HAP-1 (cell line): ENCODE measurements around the gene KCNQ1.

ENCODE experiments used
- DNase-seq, 2 experiments: peaks; one replicate each; pipeline ENCODE4 v3.0.0-alpha.2; 2016 to 2020; ENCODE audit warnings: low spot score in 2 of 2
- H3K27me3 ChIP-seq: fragments of 250-450 bp; sonication (Bioruptor Pico); 2 replicates; pipeline ENCODE4 v1.5.1; 2020; ENCODE audit warnings: low read depth, mild to moderate bottlenecking, moderate library complexity
- H3K36me3 ChIP-seq: fragments of 250-450 bp; sonication (Bioruptor Pico); replicated peaks from 2 replicates; pipeline ENCODE4 v1.5.1; 2020; ENCODE audit warnings: mild to moderate bottlenecking
- H3K4me1 ChIP-seq: fragments of 250-450 bp; sonication (Bioruptor Pico); 2 replicates; pipeline ENCODE4 v1.5.1; 2020; ENCODE audit warnings: mild to moderate bottlenecking
- H3K4me3 ChIP-seq: fragments of 250-450 bp; sonication (Bioruptor Pico); 2 replicates; pipeline ENCODE4 v1.5.1; 2020; ENCODE audit warnings: mild to moderate bottlenecking, moderate library complexity
- H3K9me3 ChIP-seq: fragments of 250-450 bp; sonication (Bioruptor Pico); 2 replicates; pipeline ENCODE4 v1.5.1; 2020; ENCODE audit warnings: mild to moderate bottlenecking, moderate library complexity
- in situ Hi-C: fragments of 300-500 bp; cut with MboI; formaldehyde crosslinking; loops from 3 replicates; pipeline ENCODE4 v1.14.3; 2020; ENCODE audit warnings: low sequenced_read_pairs, inconsistent platforms, mixed read lengths

The KCNQ1 gene

DNA sequence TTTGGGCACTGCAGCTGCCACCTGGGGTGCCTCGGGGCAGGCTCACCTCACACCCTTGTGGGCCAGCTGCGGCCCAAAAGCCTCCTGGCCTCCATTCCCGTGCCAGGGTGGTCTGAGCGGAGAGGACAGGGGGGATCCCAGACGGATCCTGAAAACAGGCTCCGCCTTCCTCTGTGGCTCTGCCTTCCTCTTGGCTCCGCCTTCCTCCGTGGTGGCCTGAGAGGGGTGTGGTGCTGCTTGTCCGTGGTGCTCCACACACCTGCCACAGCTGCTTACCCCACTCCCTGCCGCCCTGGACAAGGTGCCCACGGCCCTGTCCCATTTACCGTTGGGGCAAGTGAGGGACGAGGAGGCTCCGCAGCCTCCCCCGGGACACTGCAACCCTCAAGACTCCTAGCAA, 278.1 kb downstream of the KCNQ1 start:
- Histone ChIP-seq H3K4me3 (no peak overlapping the region), H3K9me3 (no peaks in the 10 kb centered on the region), H3K36me3 (no peaks in the 10 kb centered on the region), H3K4me1 (no peaks in the 10 kb centered on the region), H3K27me3 (no peaks in the 10 kb centered on the region)
- in situ Hi-C loops, result no loop called here
- no peak for DNase-seq

DNA sequence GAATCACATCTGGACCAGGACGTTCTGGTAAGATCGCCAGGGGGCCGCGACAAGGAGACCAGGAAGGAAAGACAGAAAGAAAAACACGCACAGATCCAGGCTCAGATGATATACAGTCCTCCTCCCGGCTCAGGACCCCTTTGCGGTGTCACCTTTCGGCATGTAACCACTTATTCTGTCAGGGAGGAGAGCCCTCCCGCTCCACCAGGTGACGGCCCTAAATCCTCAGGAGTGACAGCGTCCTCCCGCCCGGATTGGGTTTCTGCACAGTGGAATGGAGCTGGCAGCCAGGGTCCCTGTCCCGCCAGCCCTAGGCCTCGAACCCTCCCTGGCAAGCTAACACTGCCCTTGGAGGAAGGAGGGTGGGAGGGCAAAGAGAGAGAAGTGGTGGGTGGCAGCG, 279.3 kb downstream of the KCNQ1 start:
- Histone ChIP-seq H3K27me3 (no peaks in the 10 kb centered on the region), H3K4me3 (no peak overlapping the region), H3K9me3 (no peaks in the 10 kb centered on the region), H3K4me1 (no peaks in the 10 kb centered on the region), H3K36me3 (no peaks in the 10 kb centered on the region)
- no peak for DNase-seq
- in situ Hi-C loops, result no loop called here

DNA sequence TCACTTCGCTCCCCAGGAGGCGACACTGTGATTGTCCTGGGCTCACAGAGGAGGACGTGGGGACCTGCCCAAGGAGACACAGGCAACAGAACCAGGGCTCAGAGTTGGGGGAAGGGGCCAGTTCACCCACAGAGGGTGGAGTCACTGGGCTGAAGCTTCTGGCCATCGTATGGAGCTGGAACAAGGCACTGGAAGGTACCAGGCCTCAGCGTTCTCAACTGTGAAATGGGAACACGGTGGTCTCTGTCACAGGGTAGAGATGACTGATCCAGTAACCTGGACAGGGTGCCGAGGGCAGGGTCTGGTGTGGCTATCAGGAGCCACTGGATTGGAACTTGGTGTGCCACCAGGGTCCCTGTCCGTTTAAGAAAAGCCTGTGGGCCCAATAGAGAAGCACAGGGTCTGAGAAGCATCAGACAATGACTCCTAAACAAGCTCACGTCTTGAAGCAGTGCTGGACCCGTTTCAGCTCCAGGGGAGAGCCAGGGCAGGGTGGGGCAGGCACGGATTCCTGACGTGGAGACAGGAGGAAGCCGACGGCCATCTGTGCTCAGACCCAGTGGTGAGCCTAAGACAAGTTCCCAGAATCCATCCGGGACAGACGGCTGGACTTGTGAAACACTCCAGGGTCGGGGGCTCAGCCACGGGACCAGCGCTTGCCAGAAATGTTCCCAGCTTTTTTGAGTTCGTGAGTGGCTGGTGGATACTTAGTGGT, 280.0 kb downstream of the KCNQ1 start:
- in situ Hi-C loops, result no loop called here
- Histone ChIP-seq H3K9me3 (no peaks in the 10 kb centered on the region), H3K36me3 (no peaks in the 10 kb centered on the region), H3K4me3 (no peak overlapping the region), H3K27me3 (no peaks in the 10 kb centered on the region), H3K4me1 (no peaks in the 10 kb centered on the region)
- no peak for DNase-seq

DNA sequence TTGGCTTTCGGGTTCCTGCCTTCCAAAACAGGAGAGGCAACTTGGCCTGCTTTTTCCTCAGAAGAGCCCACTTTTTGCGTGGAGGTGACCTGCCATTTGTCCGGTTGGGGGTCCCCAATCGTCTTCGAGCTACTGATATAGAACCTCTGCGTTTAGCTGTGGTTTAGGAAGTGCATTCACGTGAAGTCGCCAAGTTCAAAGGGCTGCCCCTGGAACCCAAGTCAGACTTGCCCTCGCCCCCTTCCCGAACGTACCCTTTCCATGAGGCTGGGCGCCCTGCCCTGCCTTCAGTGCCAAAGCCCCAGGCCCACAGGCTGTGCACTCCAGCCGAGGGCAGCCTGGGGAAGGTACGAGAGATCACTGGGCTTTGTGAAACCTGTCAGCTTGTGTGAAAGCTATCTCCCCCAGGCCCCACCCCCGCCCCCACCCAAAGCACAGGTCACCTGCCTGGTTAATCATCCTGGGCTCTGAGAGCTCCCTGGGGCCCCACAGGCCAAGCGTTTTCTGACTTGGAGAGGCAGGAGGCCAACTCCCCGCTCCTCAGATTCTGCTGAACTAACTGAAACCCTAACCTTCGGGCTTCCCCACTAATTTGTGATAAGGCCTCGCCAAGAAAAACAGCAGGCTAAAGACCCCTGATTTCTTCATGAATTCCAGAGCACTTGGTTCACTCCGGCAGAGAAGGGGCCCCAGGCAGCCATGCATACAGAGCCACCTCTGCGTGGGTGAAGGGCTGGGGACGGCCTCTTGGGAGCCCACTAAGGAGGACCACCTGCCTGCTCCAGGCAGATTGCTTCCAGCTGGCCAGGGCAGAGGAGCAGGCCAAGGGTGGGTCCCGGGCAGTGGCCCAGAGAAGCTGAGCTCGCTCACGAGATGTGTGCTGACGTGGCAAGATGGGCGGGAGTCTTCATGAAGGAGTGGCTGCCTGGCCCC, 280.8 kb downstream of the KCNQ1 start:
- in situ Hi-C loops, result no loop called here
- DNase-seq, result no peak
- H3K27me3 ChIP-seq, result no peaks in the 10 kb centered on the region

GRCh38 chr11:2726964-2727363, 282.2 kb downstream of the KCNQ1 start:
- Histone ChIP-seq H3K36me3 (no peaks in the 10 kb centered on the region), H3K4me3 (no peak overlapping the region), H3K9me3 (no peaks in the 10 kb centered on the region), H3K4me1 (no peaks in the 10 kb centered on the region), H3K27me3 (no peaks in the 10 kb centered on the region)
- DNase-seq, result no peak
- in situ Hi-C loops, result no loop called here

More for the DNA sequence above, 280.8 kb downstream of the KCNQ1 start:
- Histone ChIP-seq H3K4me1 (no peaks in the 10 kb centered on the region), H3K36me3 (no peaks in the 10 kb centered on the region), H3K4me3 (no peak overlapping the region), H3K9me3 (no peaks in the 10 kb centered on the region)

DNA sequence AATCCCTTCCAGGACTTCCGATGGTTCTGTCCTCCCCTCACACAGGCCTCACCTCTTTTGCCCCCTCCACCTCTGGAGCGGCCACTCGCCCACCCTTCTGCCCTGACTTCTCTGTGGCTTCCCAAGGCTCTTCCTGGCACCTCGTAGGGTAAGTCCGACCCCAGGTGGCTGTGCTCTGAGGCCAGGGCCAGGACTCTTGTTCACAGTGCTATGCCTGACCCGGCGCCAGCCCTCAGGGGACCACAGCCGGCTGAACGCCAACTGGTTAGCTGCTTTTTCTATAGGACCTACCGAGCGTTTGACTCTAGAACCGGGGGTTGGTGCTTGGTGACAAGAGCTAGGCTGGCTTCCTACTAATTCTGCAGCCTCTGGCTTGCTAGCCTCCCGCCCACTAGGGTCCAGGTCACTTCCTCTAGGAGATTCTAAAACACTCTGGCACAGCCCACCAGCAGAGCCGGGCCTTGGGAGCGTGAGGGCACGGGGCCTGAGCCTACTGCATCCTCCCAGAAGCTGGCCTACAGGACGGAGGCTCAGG, 283.4 kb downstream of the KCNQ1 start:
- H3K4me3 ChIP-seq, result no peak overlapping the region
- H3K27me3 ChIP-seq, result no peaks in the 10 kb centered on the region
- H3K4me1 ChIP-seq, result no peaks in the 10 kb centered on the region
- in situ Hi-C loops, result no loop called here
- DNase-seq, result no peak
- H3K9me3 ChIP-seq, result no peaks in the 10 kb centered on the region
- H3K36me3 ChIP-seq, result no peaks in the 10 kb centered on the region

DNA sequence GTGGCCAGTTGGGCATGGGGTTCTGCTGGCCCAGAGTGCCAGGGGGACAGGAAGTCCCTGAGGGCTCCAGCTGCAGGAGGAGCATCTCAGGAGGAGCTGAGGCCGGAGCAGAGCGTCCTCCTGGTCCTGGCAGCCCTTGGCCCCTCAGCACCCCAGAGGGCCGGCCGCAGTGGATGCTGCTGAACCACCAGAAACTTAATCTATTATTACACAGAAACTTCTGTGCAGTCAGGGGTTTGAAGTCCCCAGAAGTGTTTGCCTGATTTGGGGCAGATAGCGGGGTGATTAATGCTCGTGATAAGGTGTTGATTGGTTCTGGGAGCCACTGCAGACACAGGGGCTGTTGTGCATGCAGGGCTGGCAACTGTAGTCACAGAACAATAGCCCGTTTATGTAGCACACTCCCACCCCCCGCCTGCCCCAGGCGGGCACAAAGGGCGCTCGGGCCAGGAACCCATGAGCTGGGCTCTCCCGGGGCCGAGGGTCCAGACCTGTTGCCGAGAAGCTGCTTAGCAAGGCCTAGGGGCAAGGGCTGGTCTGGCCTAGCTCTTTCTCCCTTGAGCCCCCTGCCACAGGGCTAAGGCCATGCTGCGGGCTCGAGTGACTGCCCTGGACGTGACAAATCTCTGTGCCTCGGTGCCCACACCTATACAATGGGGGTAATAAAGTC, 284.0 kb downstream of the KCNQ1 start:
- H3K27me3 ChIP-seq, result no peaks in the 10 kb centered on the region
- in situ Hi-C loops, result no loop called here
- no peaks in the 10 kb centered on the region for H3K36me3 ChIP-seq
- H3K4me1 ChIP-seq, result no peaks in the 10 kb centered on the region
- DNase-seq, result no peak
- no peaks in the 10 kb centered on the region for H3K9me3 ChIP-seq
- H3K4me3 ChIP-seq, result no peak overlapping the region

DNA sequence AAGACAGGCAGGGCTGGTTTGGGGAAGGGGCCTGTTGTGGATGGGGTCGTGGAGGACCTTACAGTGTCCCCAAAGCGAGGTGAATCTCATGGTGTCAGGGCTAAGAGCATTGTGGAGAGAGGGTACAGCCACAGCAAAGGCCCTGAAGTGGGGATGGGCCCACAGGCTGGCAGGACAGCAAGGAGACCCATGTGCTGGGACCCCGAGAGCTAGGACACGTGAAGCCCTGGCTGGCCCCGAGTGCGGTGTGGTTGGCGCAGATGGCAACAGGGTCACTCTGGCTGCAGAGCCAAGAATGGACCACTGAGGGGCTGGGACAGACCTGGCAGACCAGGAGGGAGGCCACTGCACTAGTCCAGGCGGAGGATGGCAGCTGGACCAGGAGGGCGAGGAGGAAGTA, 285.0 kb downstream of the KCNQ1 start:
- Histone ChIP-seq H3K9me3 (no peaks in the 10 kb centered on the region), H3K27me3 (no peaks in the 10 kb centered on the region), H3K4me1 (no peaks in the 10 kb centered on the region), H3K4me3 (no peak overlapping the region), H3K36me3 (no peaks in the 10 kb centered on the region)
- in situ Hi-C loops, result no loop called here
- DNase-seq, result no peak

DNA sequence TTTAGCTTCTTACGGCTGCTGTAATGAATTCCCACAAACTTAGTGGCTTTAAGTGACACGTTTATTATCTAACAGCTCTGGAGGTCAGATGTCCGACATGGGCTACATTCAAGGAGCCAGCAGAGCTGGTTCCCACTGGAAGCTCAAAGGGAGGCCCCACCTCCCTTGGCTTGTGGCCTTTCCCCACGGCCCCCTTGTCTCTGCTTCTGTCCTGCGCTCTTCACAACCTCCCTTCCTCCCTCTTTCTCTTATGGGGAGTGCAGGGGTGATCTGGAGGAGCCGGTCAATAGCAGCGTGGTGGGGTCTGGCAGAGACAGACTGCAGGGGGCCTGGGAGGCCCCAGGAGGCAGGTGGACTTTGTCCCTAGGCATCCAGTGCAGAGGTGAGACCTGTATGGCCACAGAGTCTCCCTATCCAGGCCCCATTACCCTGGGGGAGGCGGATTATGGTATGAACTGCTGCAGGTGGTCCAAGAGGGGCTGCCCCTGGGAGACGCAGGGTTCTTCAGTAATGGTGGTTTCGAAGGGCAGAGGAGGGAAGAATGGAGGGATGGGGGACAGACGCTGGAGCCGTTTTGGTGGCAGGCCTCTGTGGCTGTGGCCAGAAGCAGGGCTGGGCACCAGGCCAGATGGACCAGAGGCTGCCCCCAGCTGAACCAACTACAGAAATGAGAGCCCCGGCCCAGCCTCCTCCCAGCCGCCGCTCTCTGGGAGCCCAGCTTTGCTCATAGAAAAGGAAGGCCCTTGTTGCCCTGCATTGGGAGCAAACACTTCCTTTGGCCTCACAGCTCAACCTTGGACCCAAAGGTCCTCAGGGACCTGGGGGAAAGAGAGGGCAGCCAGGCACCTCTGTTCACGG, 285.7 kb downstream of the KCNQ1 start:
- Histone ChIP-seq H3K4me3 (no peak overlapping the region), H3K36me3 (no peaks in the 10 kb centered on the region), H3K9me3 (no peaks in the 10 kb centered on the region), H3K27me3 (no peaks in the 10 kb centered on the region), H3K4me1 (no peaks in the 10 kb centered on the region)
- DNase-seq, result no peak
- in situ Hi-C loops, result no loop called here

DNA sequence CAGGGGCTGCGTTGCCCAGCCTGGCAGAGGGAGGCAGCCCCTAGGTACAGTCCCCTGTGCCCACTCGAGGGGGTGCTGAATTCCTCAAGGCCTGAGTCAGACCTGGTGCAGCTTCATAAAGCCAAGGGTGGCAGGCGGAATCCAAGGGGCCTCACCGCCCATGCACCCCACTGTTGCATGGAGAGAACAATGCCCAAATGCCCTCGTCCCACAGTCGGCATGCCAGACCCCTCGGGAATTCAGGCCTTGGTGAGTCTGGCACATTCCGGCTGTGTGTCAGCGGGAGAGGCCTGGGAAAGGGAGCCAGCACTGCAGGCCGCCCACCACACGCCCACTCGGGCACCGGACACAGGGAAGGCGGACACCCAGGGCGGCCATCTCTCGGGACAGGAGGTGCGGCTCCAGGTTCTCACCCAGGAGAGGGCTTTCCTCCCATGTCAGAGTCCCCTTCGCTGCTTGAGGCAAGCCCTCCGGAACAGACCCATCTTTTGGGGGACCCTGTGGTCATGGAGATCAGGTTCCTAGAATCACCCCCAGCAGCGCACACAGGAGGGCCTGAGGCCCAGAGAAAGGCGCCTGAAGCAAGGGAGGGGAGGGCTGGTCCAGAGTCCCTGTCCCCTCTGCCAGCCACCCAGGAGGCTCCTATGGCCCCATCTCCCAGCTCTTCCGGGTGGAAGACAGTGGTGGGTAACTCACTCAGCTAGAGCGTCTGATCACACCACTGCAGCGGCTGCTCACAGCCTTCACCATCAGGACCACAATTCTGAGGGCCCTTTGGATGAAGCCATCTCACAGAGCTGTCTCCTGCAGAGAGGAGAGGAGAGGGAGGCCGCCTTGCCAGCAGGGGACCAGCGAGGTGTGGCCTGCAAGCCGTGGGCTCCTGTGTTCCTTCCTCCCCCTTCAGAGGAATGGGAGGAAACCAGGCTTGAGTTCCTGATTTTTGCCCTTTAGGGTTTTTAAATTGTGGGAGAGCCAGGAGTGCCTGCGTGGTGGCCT, 286.6 kb downstream of the KCNQ1 start:
- H3K4me3 ChIP-seq, result no peak overlapping the region
- in situ Hi-C loops, result no loop called here
- no peaks in the 10 kb centered on the region for H3K9me3 ChIP-seq
- no peaks in the 10 kb centered on the region for H3K27me3 ChIP-seq
- no peaks in the 10 kb centered on the region for H3K4me1 ChIP-seq
- no peaks in the 10 kb centered on the region for H3K36me3 ChIP-seq
- no peak for DNase-seq

GRCh38 chr11:2732261-2732939, 287.6 kb downstream of the KCNQ1 start:
- Histone ChIP-seq H3K4me1 (no peaks in the 10 kb centered on the region), H3K4me3 (no peak overlapping the region), H3K9me3 (no peaks in the 10 kb centered on the region), H3K36me3 (no peaks in the 10 kb centered on the region), H3K27me3 (no peaks in the 10 kb centered on the region)
- in situ Hi-C loops, result no loop called here
- no peak for DNase-seq
